Calu3 (cell line): ENCODE results near the gene MINAR1. TPM values are rescaled to one million over a fixed set of nuclear protein-coding genes. Genes with fewer than 3 reads are reported as not detected.

ENCODE experiments used
- BruUV-seq: library from RNA; stranded (reverse); fragments of 400-500 nt; replicated peaks from 2 replicates; lab custom pipeline; 2021; lab: Mats Ljungman, UMichigan
- CTCF ChIA-PET: fragments of 300-600 bp; sonication (Branson Sonifier 250); formaldehyde crosslinking; loops from one replicate; lab custom pipeline; 2022; ENCODE audit warnings: antibody characterized with exemption; lab: Charles Lee
- DNase-seq: peaks from one replicate; pipeline ENCODE4 v3.0.0; 2022
- H3K27ac Mint-ChIP-seq: one replicate; pipeline ENCODE4 v1.8.0; 2022; ENCODE audit warnings: mixed read lengths; ENCODE audit not compliant: unreplicated experiment
- H3K27me3 Mint-ChIP-seq: one replicate; pipeline ENCODE4 v1.8.0; 2022; ENCODE audit warnings: mixed read lengths; ENCODE audit not compliant: unreplicated experiment
- H3K36me3 Mint-ChIP-seq: one replicate; pipeline ENCODE4 v1.8.0; 2022; ENCODE audit warnings: mild to moderate bottlenecking, moderate library complexity, mixed read lengths; ENCODE audit not compliant: insufficient read depth, unreplicated experiment
- H3K4me1 Mint-ChIP-seq: one replicate; pipeline ENCODE4 v1.8.0; 2022; ENCODE audit warnings: mild to moderate bottlenecking, low read depth, mixed read lengths; ENCODE audit not compliant: unreplicated experiment
- H3K4me3 Mint-ChIP-seq: one replicate; pipeline ENCODE4 v1.8.0; 2022; ENCODE audit warnings: mild to moderate bottlenecking, low read depth, moderate library complexity, mixed read lengths; ENCODE audit not compliant: unreplicated experiment
- H3K9me3 Mint-ChIP-seq: one replicate; pipeline ENCODE4 v1.8.0; 2022; ENCODE audit warnings: low read depth, mixed read lengths; ENCODE audit not compliant: unreplicated experiment
- CTCF ChIP-seq: fragments of 200-600 bp; IDR thresholded peaks from one replicate; pipeline ENCODE4 v1.8.0; 2022; ENCODE audit warnings: antibody characterized with exemption; ENCODE audit not compliant: unreplicated experiment
- intact Hi-C: fragments of 100-400 bp; cut with micrococcal nuclease; formaldehyde crosslinking; loops from one replicate; pipeline ENCODE4 v1.10.0; 2022; ENCODE audit not compliant: unreplicated experiment
- total RNA-seq: library from RNA; stranded (reverse); gene quantifications from 2 replicates; pipeline ENCODE4 v1.2.3, GENCODE V29; 2022

The MINAR1 gene
- total RNA-seq, 1 experiment from 2014 or later: 2.4 TPM

- no TSS peak for BruUV-seq
- CTCF ChIA-PET: no interaction called here
- Mint-ChIP-seq H3K4me1 (no peaks in the 10 kb centered on the region), H3K27me3 (no peaks in the 10 kb centered on the region), H3K4me3 (no peak overlapping the region), H3K27ac (no peak overlapping the region), H3K9me3 (no peaks in the 10 kb centered on the region), H3K36me3 (peaks cover 7% of the 10 kb centered on the region)
- no peak for TF ChIP-seq CTCF
- intact Hi-C loops: no loop called here
- no peak for DNase-seq
Measured at GRCh38 chr15:79466488-79466887, 34.4 kb downstream of the MINAR1 start.

- intact Hi-C loops: no loop called here
- H3K27ac Mint-ChIP-seq: no peak overlapping the region
- DNase-seq: no peak
- CTCF ChIA-PET: no interaction called here
- H3K27me3 Mint-ChIP-seq: no peaks in the 10 kb centered on the region
- H3K4me1 Mint-ChIP-seq: no peaks in the 10 kb centered on the region
- BruUV-seq: no TSS peak
- no peaks in the 10 kb centered on the region for H3K9me3 Mint-ChIP-seq
- H3K4me3 Mint-ChIP-seq: no peak overlapping the region
- TF ChIP-seq CTCF: no peak
- H3K36me3 Mint-ChIP-seq: peaks cover 7% of the 10 kb centered on the region
Measured at GRCh38 chr15:79467865-79468586, 35.9 kb downstream of the MINAR1 start.

- Mint-ChIP-seq H3K27ac (no peak overlapping the region), H3K36me3 (peaks cover 7% of the 10 kb centered on the region), H3K4me3 (no peak overlapping the region), H3K4me1 (no peaks in the 10 kb centered on the region), H3K9me3 (no peaks in the 10 kb centered on the region), H3K27me3 (no peaks in the 10 kb centered on the region)
- CTCF ChIA-PET: no interaction called here
- DNase-seq: no peak
- BruUV-seq: no TSS peak
- intact Hi-C loops: loop anchor here (10.0 kb wide), 1 partner anchor 318 kb away; no protein-coding TSS in a partner anchor
- no peak for TF ChIP-seq CTCF
Measured at GRCh38 chr15:79472446-79472845, 40.3 kb downstream of the MINAR1 start.

GRCh38 chr15:79474252-79474651, 42.1 kb downstream of the MINAR1 start:
- Mint-ChIP-seq H3K27ac (no peak overlapping the region), H3K27me3 (no peaks in the 10 kb centered on the region), H3K9me3 (no peaks in the 10 kb centered on the region), H3K4me1 (no peaks in the 10 kb centered on the region), H3K36me3 (no peaks in the 10 kb centered on the region), H3K4me3 (no peak overlapping the region)
- CTCF ChIA-PET: no interaction called here
- no peak for TF ChIP-seq CTCF
- intact Hi-C loops: loop anchor here (10.0 kb wide), 1 partner anchor 319 kb away; no protein-coding TSS in a partner anchor
- BruUV-seq: no TSS peak
- no peak for DNase-seq
